GM21528 (cell line): Measurements from ENCODE around the gene RHOD.

Experiments
- ATAC-seq: cut with Tn5 transposase; IDR thresholded peaks from one replicate; pipeline ENCODE4 v1.9.1; 2021; ENCODE audit warnings: mild to moderate bottlenecking, moderate library complexity; ENCODE audit not compliant: unreplicated experiment, low FRiP score

The RHOD gene

GRCh38 chr11:67113231-67113721, 56.6 kb downstream of the RHOD start:
- no peak for ATAC-seq

DNA sequence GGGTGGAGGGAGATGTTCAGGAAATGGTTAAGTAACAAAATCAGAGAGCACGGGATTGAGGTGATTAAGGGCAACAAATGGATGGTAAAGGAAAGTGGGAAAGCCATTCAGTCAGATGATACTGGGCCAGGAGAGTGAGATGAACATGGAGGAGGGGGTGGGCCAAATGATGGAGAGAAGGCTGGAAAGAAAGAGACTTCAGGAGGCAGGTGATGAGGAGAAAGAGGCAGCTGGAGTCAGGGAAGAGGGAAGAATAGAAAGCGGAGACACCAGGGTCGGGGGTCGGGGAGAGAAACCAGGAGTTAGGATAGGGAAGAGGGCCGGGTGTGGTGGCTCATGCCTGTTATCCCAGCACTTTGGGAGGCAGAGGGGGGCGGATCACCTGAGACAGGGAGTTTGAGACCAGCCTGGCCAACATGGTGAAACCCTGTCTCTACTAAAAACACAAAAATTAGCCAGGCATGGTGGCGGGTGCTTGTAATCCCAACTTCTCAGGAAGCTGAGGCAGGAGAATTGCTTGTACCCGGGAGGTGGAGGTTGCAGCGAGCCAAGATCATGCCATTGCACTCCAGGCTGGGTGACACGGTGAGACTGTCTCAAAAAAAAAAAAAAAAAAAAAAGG, 57.7 kb downstream of the RHOD start:
- ATAC-seq: no peak

DNA sequence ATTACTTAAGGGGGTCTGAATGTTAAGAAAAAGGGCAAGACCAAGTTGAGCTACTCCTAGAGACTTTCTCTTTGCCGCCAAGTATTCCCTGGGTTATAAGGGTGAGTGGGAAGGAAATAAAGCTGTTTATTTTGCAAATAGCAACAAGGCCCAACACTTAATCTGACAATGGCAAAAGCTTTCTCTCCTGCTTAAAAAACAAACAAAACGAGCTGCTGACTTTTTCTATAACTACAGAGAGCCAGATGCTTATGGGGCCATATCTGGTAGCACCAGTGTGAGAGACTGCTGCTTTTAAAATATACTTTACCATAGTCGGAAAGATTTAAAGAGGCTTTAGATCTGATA, 60.1 kb downstream of the RHOD start:
- no peak for ATAC-seq

DNA sequence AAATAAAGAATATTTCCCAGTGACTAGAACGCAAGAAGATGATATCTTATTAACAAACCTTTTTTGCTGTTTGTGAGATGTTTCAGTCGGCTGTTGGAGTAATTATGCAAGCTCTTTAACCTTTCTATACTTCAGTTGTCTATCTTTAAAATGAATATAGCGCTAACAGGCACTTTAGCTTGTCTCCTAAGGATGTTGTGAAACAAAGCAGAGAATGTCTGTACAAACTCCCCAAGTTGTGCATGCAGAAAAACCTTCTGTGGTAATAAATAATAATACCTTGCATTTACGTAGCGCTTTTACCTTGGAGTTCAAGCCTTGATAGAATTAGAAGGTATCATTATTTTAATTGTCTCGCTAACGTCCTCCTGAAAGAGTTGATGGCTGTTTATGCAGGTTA, 60.5 kb downstream of the RHOD start:
- ATAC-seq: no peak

DNA sequence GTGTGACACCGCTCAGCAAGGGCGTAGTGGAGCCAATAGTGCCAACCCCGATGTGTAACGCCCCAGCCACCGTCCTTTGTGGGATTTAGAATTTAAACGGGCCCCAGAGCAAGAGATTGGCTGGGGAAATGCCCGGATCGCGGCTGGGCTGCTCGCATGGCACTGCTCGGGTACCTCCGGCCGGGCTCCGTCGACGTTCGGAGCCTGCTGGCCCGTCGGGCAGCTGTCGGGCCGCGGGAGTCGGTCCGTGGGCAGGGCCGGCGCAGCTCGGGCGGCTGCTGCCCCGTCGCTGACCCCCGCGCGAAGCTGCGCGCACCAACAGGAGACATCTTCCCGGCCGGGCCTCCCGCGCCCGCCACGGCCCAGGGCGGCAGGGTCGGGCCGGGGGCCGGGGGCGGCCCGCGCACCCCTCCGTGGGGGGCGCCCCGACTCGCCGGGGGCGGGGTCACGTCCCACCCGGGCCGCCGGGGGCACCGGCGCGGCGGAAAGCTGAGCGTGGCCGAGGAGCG, 61.1 kb downstream of the RHOD start:
- ATAC-seq: peak; percentile 19

DNA sequence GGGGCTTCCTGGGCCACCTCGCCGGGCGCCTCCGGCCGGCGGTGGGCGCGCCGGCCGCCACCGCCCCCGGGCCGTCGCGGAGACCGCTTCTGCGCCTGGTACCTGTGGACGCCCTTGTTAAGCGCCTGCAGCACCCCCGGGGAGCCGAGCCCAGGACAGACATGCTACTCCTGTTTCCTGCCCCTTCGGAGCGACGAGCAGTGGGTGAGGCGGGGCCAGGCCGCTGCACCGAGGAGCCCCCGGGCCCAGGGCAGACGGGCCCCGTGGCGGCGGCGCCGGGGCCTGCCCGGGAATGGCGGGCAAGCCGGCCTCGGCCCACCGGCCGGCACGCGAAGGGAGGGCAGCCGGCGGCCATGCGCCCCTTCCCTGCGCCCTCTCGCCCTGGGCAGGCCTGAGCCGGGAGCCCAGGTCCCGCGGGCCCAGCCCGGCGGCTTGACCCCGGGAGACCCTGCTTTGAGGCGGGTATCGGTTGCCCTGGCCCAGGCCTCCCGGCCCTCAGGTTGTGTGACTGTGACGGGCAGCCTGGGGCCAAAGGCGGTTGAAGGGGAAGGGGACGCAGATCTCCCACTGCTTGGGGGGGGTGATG, 61.6 kb downstream of the RHOD start:
- peak; percentile 25 for ATAC-seq

- ATAC-seq: peak; percentile 62
These were observed 62.3 kb downstream of the RHOD start, which contains the start of gene KDM2A for GRCh38 chr11:67118801-67119584. Gene KDM2A, plus strand, starts transcription at chr11:67119263. Its CDS starts 2,054 bp downstream, at chr11:67121317.

- peak; percentile 15 for ATAC-seq
These were observed 63.1 kb downstream of the RHOD start for GRCh38 chr11:67119585-67120391.

DNA sequence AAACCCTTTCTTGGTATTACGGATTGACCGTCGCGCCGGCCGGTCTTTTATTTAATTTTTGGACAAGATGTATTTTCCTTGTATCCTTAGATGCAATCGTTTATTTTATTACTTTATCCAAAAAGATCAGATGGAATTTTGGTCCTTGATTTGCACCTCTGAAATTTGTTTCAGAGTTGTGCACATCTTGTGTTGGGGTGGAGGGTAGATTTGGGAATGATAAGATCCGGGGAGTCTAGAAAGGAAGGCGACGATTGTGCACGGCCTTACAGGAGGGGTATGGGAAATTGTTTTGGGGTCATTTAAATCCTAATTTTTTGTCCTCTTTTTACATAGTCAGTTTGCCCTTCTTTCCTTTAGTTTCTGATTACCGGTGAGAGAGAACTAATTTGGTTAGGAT, 63.8 kb downstream of the RHOD start:
- no peak for ATAC-seq

GRCh38 chr11:67120881-67121710, 64.4 kb downstream of the RHOD start:
- ATAC-seq: no peak
